SK-N-SH treated with all-trans-retinoic acid at 6 μM for 48 hours (cell line): Measurements from ENCODE around the gene KHK.

ENCODE experiments used
- ATAC-seq: fragments of 200-7000 bp; cut with Tn5 transposase; 3 replicates; pipeline ENCODE4 v1.9.1; 2020; ENCODE audit warnings: mild to moderate bottlenecking, moderate library complexity
- ARNTL ChIP-seq: fragments of 450-650 bp; formaldehyde crosslinking; IDR thresholded peaks from 2 replicates; pipeline ENCODE4 v1.5.0; 2020; ENCODE audit warnings: low read depth, mild to moderate bottlenecking, moderate library complexity, borderline replicate concordance
- BACH2 ChIP-seq: fragments of 250-450 bp; sonication (Bioruptor Pico); IDR thresholded peaks from 2 replicates; pipeline ENCODE4 v1.9.0; 2021; ENCODE audit warnings: mild to moderate bottlenecking, borderline replicate concordance
- CSDC2 ChIP-seq: fragments of 250-450 bp; sonication (Bioruptor Pico); IDR thresholded peaks from 2 replicates; pipeline ENCODE4 v1.5.0; 2020; ENCODE audit warnings: mild to moderate bottlenecking, moderate library complexity
- ESRRG ChIP-seq: fragments of 250-450 bp; sonication (Bioruptor Pico); IDR thresholded peaks from 2 replicates; pipeline ENCODE4 v1.6.1; 2021; ENCODE audit warnings: mild to moderate bottlenecking
- GLIS3 ChIP-seq: fragments of 250-450 bp; sonication (Bioruptor Pico); IDR thresholded peaks from 2 replicates; pipeline ENCODE4 v1.5.0; 2020; ENCODE audit warnings: mild to moderate bottlenecking, moderate library complexity
- ISL1 ChIP-seq: fragments of 250-450 bp; sonication (Bioruptor Pico); IDR thresholded peaks from 2 replicates; pipeline ENCODE4 v2.1.2; 2022; ENCODE audit warnings: mild to moderate bottlenecking, moderate library complexity
- OSR1 ChIP-seq: fragments of 250-450 bp; sonication (Bioruptor Pico); IDR thresholded peaks from 2 replicates; pipeline ENCODE4 v1.8.0; 2022; ENCODE audit warnings: moderate library complexity, mild to moderate bottlenecking, inconsistent platforms
- PPARA ChIP-seq: fragments of 250-450 bp; sonication (Bioruptor Pico); IDR thresholded peaks from 2 replicates; pipeline ENCODE4 v1.5.0; 2020; ENCODE audit warnings: mild to moderate bottlenecking, borderline replicate concordance
- RARB ChIP-seq: fragments of 250-450 bp; sonication (Bioruptor Pico); IDR thresholded peaks from 2 replicates; pipeline ENCODE4 v1.8.0; 2021; ENCODE audit warnings: mild to moderate bottlenecking, moderate library complexity
- TCF4 ChIP-seq: fragments of 250-450 bp; sonication (Bioruptor Pico); IDR thresholded peaks from 2 replicates; pipeline ENCODE4 v1.8.0; 2021; ENCODE audit warnings: mild to moderate bottlenecking, moderate library complexity, borderline replicate concordance
- TOX ChIP-seq: fragments of 250-450 bp; sonication (Bioruptor Pico); IDR thresholded peaks from 2 replicates; pipeline ENCODE4 v1.8.0; 2021; ENCODE audit warnings: mild to moderate bottlenecking, moderate library complexity, borderline replicate concordance
- ZC3H10 ChIP-seq: fragments of 250-450 bp; sonication (Bioruptor Pico); IDR thresholded peaks from 2 replicates; pipeline ENCODE4 v1.5.1; 2021; ENCODE audit warnings: mild to moderate bottlenecking, moderate library complexity
- ZFP3 ChIP-seq: fragments of 250-450 bp; sonication (Bioruptor Pico); IDR thresholded peaks from 2 replicates; pipeline ENCODE4 v1.5.0; 2020; ENCODE audit warnings: mild to moderate bottlenecking, moderate library complexity
- ZFP30 ChIP-seq: fragments of 450-650 bp; formaldehyde crosslinking; IDR thresholded peaks from 2 replicates; pipeline ENCODE4 v1.5.0; 2022; ENCODE audit warnings: mild to moderate bottlenecking, moderate library complexity
- ZNF565 ChIP-seq: fragments of 450-650 bp; formaldehyde crosslinking; conservative IDR thresholded peaks from 2 replicates; pipeline ENCODE4 v1.5.0; 2020; ENCODE audit warnings: low read depth, mild to moderate bottlenecking, moderate library complexity
- ZNF70 ChIP-seq: fragments of 450-650 bp; formaldehyde crosslinking; IDR thresholded peaks from 2 replicates; pipeline ENCODE4 v1.5.0; 2020; ENCODE audit warnings: mild to moderate bottlenecking, moderate library complexity
- ZNF8 ChIP-seq: fragments of 450-650 bp; formaldehyde crosslinking; IDR thresholded peaks from 2 replicates; pipeline ENCODE4 v1.5.0; 2020; ENCODE audit warnings: mild to moderate bottlenecking, moderate library complexity
- TF ChIP-seq, protein P1 (sequence below): fragments of 250-450 bp; sonication (Bioruptor Pico); IDR thresholded peaks from 2 replicates; pipeline ENCODE4 v1.8.0; 2021; ENCODE audit warnings: low read depth, mild to moderate bottlenecking, moderate library complexity, borderline replicate concordance
- TF ChIP-seq, protein P2 (sequence below): fragments of 250-450 bp; sonication (Bioruptor Pico); IDR thresholded peaks from 2 replicates; pipeline ENCODE4 v1.5.0; 2020; ENCODE audit warnings: mild to moderate bottlenecking, moderate library complexity
- TF ChIP-seq, protein P3 (sequence below): fragments of 250-450 bp; sonication (Bioruptor Pico); IDR thresholded peaks from 2 replicates; pipeline ENCODE4 v1.5.1; 2021; ENCODE audit warnings: mild to moderate bottlenecking, moderate library complexity
- TF ChIP-seq, protein P4 (sequence below): fragments of 250-450 bp; sonication (Bioruptor Pico); IDR thresholded peaks from 2 replicates; pipeline ENCODE4 v1.8.0; 2020; ENCODE audit warnings: mild to moderate bottlenecking, moderate library complexity, borderline replicate concordance

KHK gene

DNA sequence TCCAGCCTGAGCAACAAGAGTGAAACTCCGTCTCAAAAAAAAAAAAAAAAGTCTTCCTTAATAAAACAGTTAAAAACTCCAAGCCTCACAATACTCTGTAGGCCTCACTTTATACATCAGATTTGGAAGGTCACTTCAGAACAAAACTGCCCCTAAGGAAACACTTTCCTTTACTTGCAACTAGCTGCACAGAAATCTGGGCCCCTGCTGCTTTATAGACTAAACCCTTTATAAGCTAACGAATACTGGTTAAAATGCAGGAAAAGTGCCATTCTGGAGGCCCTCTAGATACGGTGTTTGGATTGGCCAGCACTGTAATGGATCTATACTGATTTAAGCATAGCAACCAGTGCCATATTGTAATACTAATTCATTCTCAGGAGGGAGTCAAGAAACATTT lies 38.5 kb downstream of the KHK start (continued):
- TF ChIP-seq, protein P1, sequence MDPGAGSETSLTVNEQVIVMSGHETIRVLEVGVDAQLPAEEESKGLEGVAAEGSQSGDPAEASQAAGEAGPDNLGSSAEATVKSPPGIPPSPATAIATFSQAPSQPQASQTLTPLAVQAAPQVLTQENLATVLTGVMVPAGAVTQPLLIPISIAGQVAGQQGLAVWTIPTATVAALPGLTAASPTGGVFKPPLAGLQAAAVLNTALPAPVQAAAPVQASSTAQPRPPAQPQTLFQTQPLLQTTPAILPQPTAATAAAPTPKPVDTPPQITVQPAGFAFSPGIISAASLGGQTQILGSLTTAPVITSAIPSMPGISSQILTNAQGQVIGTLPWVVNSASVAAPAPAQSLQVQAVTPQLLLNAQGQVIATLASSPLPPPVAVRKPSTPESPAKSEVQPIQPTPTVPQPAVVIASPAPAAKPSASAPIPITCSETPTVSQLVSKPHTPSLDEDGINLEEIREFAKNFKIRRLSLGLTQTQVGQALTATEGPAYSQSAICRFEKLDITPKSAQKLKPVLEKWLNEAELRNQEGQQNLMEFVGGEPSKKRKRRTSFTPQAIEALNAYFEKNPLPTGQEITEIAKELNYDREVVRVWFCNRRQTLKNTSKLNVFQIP (CRISPR knock-in tag) = no peak
- TF ChIP-seq OSR1 (CRISPR knock-in tag) (no peak), ZNF565 (CRISPR knock-in tag) (no peak)

DNA sequence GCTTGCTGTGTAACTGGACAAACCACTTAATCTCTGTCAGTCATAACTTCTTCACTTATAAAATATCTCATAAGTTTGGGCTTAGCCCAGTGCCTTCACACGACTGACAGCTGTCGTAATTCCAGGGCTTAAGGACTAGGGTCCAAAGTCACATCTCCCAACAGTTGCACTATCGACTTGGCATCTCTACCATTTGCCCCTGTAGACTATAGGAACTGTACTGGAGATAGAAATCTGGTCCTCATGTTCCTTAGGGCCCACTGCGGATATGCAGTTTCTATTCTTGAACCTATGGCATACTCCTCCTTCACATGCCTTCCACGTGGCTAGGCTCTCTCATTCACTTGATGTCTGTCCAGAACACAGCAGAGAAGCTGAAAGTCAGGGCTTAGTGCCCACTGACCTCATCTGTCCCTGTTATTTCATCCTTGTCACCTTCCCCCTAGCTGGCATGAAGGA lies 39.7 kb downstream of the KHK start:
- ATAC-seq = no peak
- TF ChIP-seq, protein P2, sequence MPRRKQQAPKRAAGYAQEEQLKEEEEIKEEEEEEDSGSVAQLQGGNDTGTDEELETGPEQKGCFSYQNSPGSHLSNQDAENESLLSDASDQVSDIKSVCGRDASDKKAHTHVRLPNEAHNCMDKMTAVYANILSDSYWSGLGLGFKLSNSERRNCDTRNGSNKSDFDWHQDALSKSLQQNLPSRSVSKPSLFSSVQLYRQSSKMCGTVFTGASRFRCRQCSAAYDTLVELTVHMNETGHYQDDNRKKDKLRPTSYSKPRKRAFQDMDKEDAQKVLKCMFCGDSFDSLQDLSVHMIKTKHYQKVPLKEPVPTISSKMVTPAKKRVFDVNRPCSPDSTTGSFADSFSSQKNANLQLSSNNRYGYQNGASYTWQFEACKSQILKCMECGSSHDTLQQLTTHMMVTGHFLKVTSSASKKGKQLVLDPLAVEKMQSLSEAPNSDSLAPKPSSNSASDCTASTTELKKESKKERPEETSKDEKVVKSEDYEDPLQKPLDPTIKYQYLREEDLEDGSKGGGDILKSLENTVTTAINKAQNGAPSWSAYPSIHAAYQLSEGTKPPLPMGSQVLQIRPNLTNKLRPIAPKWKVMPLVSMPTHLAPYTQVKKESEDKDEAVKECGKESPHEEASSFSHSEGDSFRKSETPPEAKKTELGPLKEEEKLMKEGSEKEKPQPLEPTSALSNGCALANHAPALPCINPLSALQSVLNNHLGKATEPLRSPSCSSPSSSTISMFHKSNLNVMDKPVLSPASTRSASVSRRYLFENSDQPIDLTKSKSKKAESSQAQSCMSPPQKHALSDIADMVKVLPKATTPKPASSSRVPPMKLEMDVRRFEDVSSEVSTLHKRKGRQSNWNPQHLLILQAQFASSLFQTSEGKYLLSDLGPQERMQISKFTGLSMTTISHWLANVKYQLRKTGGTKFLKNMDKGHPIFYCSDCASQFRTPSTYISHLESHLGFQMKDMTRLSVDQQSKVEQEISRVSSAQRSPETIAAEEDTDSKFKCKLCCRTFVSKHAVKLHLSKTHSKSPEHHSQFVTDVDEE (CRISPR knock-in tag) = no peak
- TF ChIP-seq ZFP3 (no peak), ZC3H10 (CRISPR knock-in tag) (no peak), ISL1 (CRISPR knock-in tag) (no peak), ZNF70 (no peak), PPARA (CRISPR knock-in tag) (no peak), CSDC2 (CRISPR knock-in tag) (no peak), ZFP30 (CRISPR knock-in tag) (no peak), RARB (CRISPR knock-in tag) (no peak), GLIS3 (CRISPR knock-in tag) (no peak), TOX (CRISPR knock-in tag) (no peak), TCF4 (CRISPR knock-in tag) (no peak), OSR1 (CRISPR knock-in tag) (no peak), ARNTL (CRISPR knock-in tag) (no peak), BACH2 (CRISPR knock-in tag) (no peak), ESRRG (CRISPR knock-in tag) (no peak), ZNF8 (CRISPR knock-in tag) (no peak), ZNF565 (CRISPR knock-in tag) (no peak)
- TF ChIP-seq, protein P3, sequence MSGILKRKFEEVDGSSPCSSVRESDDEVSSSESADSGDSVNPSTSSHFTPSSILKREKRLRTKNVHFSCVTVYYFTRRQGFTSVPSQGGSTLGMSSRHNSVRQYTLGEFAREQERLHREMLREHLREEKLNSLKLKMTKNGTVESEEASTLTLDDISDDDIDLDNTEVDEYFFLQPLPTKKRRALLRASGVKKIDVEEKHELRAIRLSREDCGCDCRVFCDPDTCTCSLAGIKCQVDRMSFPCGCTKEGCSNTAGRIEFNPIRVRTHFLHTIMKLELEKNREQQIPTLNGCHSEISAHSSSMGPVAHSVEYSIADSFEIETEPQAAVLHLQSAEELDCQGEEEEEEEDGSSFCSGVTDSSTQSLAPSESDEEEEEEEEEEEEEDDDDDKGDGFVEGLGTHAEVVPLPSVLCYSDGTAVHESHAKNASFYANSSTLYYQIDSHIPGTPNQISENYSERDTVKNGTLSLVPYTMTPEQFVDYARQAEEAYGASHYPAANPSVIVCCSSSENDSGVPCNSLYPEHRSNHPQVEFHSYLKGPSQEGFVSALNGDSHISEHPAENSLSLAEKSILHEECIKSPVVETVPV = no peak
- TF ChIP-seq, protein P1 (CRISPR knock-in tag) = no peak

DNA sequence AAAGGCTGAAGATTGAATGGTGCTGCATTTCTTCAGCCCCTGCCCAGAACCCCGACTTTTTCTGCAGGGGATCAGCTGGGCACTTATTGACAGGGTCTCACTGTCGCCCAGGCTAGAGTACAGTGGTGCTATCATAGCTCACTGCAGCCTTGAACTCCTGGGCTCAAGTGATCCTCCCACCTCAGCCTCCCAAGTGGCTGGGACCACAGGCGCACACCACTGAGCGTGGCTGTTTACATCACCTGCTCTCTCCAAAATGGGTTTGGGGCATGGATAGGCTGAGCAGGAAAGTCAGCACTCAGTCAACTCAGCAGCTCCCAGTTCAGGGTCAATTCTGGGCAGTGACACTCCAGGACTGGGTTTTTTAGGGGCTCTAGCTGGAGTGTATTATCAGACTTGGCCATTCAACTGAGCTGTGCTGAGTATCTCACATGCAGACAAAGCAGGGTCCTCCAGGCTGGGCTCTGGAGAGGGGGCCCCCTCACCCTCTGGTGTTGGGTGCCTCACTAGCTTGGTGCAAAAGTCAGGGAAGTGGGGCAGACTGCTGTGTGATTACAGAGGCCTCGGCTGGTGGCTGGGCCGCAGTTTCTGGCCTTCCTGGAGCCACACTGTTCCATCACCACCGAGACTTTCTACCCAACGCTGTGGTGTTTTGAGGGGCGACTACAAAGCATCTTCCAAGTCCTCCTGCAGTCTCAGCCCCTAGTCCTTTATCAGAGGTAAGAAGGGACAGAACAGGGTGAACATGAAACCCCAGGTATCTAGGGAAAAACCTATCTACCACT lies 41.5 kb downstream of the KHK start:
- no peak for ATAC-seq
- no peak for TF ChIP-seq TOX (CRISPR knock-in tag)
- no peak for TF ChIP-seq PPARA (CRISPR knock-in tag)
- TF ChIP-seq ZNF8 (CRISPR knock-in tag) = no peak
- TF ChIP-seq ESRRG (CRISPR knock-in tag) = no peak
- TF ChIP-seq ZNF70 = no peak
- TF ChIP-seq BACH2 (CRISPR knock-in tag) = no peak
- TF ChIP-seq RARB (CRISPR knock-in tag) = no peak
- TF ChIP-seq TCF4 (CRISPR knock-in tag) = no peak
- TF ChIP-seq ZC3H10 (CRISPR knock-in tag) = no peak
- no peak for TF ChIP-seq ZNF565 (CRISPR knock-in tag)
- TF ChIP-seq, protein P1 (CRISPR knock-in tag) = no peak
- no peak for TF ChIP-seq OSR1 (CRISPR knock-in tag)
- TF ChIP-seq, protein P4, sequence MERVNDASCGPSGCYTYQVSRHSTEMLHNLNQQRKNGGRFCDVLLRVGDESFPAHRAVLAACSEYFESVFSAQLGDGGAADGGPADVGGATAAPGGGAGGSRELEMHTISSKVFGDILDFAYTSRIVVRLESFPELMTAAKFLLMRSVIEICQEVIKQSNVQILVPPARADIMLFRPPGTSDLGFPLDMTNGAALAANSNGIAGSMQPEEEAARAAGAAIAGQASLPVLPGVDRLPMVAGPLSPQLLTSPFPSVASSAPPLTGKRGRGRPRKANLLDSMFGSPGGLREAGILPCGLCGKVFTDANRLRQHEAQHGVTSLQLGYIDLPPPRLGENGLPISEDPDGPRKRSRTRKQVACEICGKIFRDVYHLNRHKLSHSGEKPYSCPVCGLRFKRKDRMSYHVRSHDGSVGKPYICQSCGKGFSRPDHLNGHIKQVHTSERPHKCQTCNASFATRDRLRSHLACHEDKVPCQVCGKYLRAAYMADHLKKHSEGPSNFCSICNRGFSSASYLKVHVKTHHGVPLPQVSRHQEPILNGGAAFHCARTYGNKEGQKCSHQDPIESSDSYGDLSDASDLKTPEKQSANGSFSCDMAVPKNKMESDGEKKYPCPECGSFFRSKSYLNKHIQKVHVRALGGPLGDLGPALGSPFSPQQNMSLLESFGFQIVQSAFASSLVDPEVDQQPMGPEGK (CRISPR knock-in tag) = no peak
- TF ChIP-seq, protein P3 = no peak
- no peak for TF ChIP-seq ARNTL (CRISPR knock-in tag)
